T-helper 22 cell (primary cell): ENCODE measurements around the gene CALY.

Source experiments
- DNase-seq: peaks from one replicate; pipeline ENCODE4 v3.0.0-alpha.2; 2020; ENCODE audit warnings: low read depth

The CALY gene

GRCh38 chr10:133351408-133352318, 15.0 kb upstream of the CALY start:
- DNase-seq, result no peak

- DNase-seq, result no peak
Measured at GRCh38 chr10:133350950-133351329, 14.2 kb upstream of the CALY start.

GRCh38 chr10:133350283-133350949, 13.7 kb upstream of the CALY start:
- no peak for DNase-seq

GRCh38 chr10:133349577-133350011, 12.9 kb upstream of the CALY start:
- no peak for DNase-seq

- no peak for DNase-seq
Measured at GRCh38 chr10:133349160-133349568, 12.5 kb upstream of the CALY start.

GRCh38 chr10:133347710-133348517, 11.2 kb upstream of the CALY start:
- DNase-seq, result no peak

- DNase-seq, result no peak
Measured at GRCh38 chr10:133346413-133346812, 9.7 kb upstream of the CALY start.

GRCh38 chr10:133344236-133344635, 7.5 kb upstream of the CALY start:
- no peak for DNase-seq

- no peak for DNase-seq
Measured at GRCh38 chr10:133343558-133343957, 6.9 kb upstream of the CALY start.

- no peak for DNase-seq
Measured at GRCh38 chr10:133342942-133343341, 6.2 kb upstream of the CALY start.

- no peak for DNase-seq
Measured at GRCh38 chr10:133341983-133342382, 5.3 kb upstream of the CALY start.

- no peak for DNase-seq
Measured at GRCh38 chr10:133339708-133340380, 3.1 kb upstream of the CALY start.

- DNase-seq, result no peak
Measured at GRCh38 chr10:133338080-133339071, 1.7 kb upstream of the CALY start.

GRCh38 chr10:133337370-133337725, 652 bp upstream of the CALY start:
- no peak for DNase-seq

- no peak for DNase-seq
Measured at GRCh38 chr10:133336118-133336576, 549 bp downstream of the CALY start.

- peak; percentile 82 for DNase-seq
Measured at GRCh38 chr10:133335246-133336117, 1.2 kb downstream of the CALY start.

- no peak for DNase-seq
Measured at GRCh38 chr10:133334503-133335245, 2.0 kb downstream of the CALY start.

- no peak for DNase-seq
Measured at GRCh38 chr10:133332936-133333699, 3.6 kb downstream of the CALY start.
